ENCODE measurements around the gene ABCA7. TPM values are rescaled to one million over a fixed set of nuclear protein-coding genes. Genes with fewer than 3 reads are reported as not detected.
A peak's percentile ranks its signal among the peaks of the same experiment; 100 is the strongest.

ABCA7 gene
- total and polyA plus RNA-seq, 2 of the 13 experiments (the other 11 are each of a cell fraction or from before 2014, with no cell fraction given), result 4.4 to 32.4 TPM

DNA sequence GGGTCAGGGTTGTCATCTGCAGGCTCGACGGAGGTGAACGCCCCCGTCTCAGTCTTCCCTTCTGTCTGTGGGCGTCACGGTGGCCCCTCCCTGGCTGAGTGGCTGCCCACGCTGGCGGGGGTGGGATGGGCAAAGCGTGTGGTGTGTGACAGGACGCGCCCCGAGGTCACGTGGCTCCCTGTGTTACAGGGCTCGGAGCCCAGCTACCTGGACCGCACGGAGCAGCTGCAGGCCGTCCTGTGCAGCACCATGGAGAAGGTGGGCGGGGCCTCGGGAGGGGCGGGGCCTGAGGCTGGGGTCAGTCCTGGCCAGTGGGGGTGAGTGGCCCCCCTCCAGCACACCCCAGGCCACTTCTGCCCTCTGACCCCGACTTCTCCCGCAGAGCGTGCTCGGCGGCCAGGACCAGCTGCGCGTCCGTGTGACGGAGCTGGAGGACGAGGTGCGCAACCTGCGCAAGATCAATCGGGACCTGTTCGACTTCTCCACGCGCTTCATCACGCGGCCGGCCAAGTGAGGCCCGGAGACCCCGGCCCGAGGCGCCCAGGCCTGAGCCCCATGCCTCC, 46.0 kb upstream of the ABCA7 start (continued):
- TF ChIP-seq SCMH1 (CRISPR knock-in tag; IDR thresholded peaks at IDR 0.05; ENCODE audit: borderline replicate concordance) (no peak), TOPORS (CRISPR knock-in tag; IDR thresholded peaks at IDR 0.05) (0 out of 2 replicates have a peak, but pooled peaks have one; percentile 39), ZNF317 (CRISPR knock-in tag; IDR thresholded peaks at IDR 0.05) (0 out of 2 replicates have a peak, but pooled peaks have one; percentile 1), ZNF589 (CRISPR knock-in tag; conservative IDR thresholded peaks at IDR 0.05) (peak; percentile 57; the same call in 1 of the 2 replicates), ZNF672 (CRISPR knock-in tag; IDR thresholded peaks at IDR 0.05) (0 out of 2 replicates have a peak, but pooled peaks have one; percentile 56), SP1 (IDR thresholded peaks at IDR 0.05) (no peak), SP1 (CRISPR knock-in tag; IDR thresholded peaks at IDR 0.05) (peak; percentile 13; the same call in 1 of the 2 replicates), ZMYM3 (CRISPR knock-in tag; IDR thresholded peaks at IDR 0.05) (no peak), FOXO1 (CRISPR knock-in tag; IDR thresholded peaks at IDR 0.05) (no peak), RBFOX2 (IDR thresholded peaks at IDR 0.05; ENCODE audit: low read depth, low read length) (0 out of 2 replicates have a peak, but pooled peaks have one; percentile 30), ERF (CRISPR knock-in tag; IDR thresholded peaks at IDR 0.05) (no peak), ZNF577 (CRISPR knock-in tag; IDR thresholded peaks at IDR 0.05; ENCODE audit: borderline replicate concordance, low read depth) (no peak)
- TF ChIP-seq, protein P1, sequence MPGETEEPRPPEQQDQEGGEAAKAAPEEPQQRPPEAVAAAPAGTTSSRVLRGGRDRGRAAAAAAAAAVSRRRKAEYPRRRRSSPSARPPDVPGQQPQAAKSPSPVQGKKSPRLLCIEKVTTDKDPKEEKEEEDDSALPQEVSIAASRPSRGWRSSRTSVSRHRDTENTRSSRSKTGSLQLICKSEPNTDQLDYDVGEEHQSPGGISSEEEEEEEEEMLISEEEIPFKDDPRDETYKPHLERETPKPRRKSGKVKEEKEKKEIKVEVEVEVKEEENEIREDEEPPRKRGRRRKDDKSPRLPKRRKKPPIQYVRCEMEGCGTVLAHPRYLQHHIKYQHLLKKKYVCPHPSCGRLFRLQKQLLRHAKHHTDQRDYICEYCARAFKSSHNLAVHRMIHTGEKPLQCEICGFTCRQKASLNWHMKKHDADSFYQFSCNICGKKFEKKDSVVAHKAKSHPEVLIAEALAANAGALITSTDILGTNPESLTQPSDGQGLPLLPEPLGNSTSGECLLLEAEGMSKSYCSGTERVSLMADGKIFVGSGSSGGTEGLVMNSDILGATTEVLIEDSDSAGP (CRISPR knock-in tag; IDR thresholded peaks at IDR 0.05; ENCODE audit: borderline replicate concordance), result peak; percentile 46; the same call in 1 of the 2 replicates
- TF ChIP-seq, protein P2, sequence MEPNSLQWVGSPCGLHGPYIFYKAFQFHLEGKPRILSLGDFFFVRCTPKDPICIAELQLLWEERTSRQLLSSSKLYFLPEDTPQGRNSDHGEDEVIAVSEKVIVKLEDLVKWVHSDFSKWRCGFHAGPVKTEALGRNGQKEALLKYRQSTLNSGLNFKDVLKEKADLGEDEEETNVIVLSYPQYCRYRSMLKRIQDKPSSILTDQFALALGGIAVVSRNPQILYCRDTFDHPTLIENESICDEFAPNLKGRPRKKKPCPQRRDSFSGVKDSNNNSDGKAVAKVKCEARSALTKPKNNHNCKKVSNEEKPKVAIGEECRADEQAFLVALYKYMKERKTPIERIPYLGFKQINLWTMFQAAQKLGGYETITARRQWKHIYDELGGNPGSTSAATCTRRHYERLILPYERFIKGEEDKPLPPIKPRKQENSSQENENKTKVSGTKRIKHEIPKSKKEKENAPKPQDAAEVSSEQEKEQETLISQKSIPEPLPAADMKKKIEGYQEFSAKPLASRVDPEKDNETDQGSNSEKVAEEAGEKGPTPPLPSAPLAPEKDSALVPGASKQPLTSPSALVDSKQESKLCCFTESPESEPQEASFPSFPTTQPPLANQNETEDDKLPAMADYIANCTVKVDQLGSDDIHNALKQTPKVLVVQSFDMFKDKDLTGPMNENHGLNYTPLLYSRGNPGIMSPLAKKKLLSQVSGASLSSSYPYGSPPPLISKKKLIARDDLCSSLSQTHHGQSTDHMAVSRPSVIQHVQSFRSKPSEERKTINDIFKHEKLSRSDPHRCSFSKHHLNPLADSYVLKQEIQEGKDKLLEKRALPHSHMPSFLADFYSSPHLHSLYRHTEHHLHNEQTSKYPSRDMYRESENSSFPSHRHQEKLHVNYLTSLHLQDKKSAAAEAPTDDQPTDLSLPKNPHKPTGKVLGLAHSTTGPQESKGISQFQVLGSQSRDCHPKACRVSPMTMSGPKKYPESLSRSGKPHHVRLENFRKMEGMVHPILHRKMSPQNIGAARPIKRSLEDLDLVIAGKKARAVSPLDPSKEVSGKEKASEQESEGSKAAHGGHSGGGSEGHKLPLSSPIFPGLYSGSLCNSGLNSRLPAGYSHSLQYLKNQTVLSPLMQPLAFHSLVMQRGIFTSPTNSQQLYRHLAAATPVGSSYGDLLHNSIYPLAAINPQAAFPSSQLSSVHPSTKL (CRISPR knock-in tag; IDR thresholded peaks at IDR 0.05), result no peak
- TF ChIP-seq, protein P3, sequence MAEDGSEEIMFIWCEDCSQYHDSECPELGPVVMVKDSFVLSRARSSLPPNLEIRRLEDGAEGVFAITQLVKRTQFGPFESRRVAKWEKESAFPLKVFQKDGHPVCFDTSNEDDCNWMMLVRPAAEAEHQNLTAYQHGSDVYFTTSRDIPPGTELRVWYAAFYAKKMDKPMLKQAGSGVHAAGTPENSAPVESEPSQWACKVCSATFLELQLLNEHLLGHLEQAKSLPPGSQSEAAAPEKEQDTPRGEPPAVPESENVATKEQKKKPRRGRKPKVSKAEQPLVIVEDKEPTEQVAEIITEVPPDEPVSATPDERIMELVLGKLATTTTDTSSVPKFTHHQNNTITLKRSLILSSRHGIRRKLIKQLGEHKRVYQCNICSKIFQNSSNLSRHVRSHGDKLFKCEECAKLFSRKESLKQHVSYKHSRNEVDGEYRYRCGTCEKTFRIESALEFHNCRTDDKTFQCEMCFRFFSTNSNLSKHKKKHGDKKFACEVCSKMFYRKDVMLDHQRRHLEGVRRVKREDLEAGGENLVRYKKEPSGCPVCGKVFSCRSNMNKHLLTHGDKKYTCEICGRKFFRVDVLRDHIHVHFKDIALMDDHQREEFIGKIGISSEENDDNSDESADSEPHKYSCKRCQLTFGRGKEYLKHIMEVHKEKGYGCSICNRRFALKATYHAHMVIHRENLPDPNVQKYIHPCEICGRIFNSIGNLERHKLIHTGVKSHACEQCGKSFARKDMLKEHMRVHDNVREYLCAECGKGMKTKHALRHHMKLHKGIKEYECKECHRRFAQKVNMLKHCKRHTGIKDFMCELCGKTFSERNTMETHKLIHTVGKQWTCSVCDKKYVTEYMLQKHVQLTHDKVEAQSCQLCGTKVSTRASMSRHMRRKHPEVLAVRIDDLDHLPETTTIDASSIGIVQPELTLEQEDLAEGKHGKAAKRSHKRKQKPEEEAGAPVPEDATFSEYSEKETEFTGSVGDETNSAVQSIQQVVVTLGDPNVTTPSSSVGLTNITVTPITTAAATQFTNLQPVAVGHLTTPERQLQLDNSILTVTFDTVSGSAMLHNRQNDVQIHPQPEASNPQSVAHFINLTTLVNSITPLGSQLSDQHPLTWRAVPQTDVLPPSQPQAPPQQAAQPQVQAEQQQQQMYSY (CRISPR knock-in tag; IDR thresholded peaks at IDR 0.05), result no peak

Data from HepG2 (cell line).